Adipocyte (in vitro differentiated cells): ENCODE results near the gene NCMAP.

Experiments
- DNase-seq: peaks from one replicate; pipeline ENCODE4 v3.0.0-alpha.2; 2015; ENCODE audit warnings: low read depth
- H3K27me3 ChIP-seq: replicated peaks from 2 replicates; pipeline ENCODE4 v1.7.0; 2013; ENCODE audit warnings: mild to moderate bottlenecking, low read length, moderate library complexity; ENCODE audit not compliant: control insufficient read depth, insufficient read depth
- H3K36me3 ChIP-seq: 2 replicates; pipeline ENCODE4 v1.7.0; 2013; ENCODE audit warnings: low read length, mild to moderate bottlenecking, moderate library complexity; ENCODE audit not compliant: control insufficient read depth, insufficient read depth, severe bottlenecking
- H3K4me1 ChIP-seq: 2 replicates; pipeline ENCODE4 v1.7.0; 2013; ENCODE audit warnings: mild to moderate bottlenecking, low read length, moderate library complexity; ENCODE audit not compliant: control insufficient read depth, insufficient read depth
- H3K4me3 ChIP-seq: 2 replicates; pipeline ENCODE4 v1.7.0; 2013; ENCODE audit warnings: mild to moderate bottlenecking, low read length, moderate library complexity
- H3K9ac ChIP-seq: 2 replicates; pipeline ENCODE4 v1.7.0; 2013; ENCODE audit warnings: mild to moderate bottlenecking, low read length, moderate library complexity
- H3K9me3 ChIP-seq: 2 replicates; pipeline ENCODE4 v1.7.0; 2013; ENCODE audit warnings: mild to moderate bottlenecking, low read length, moderate library complexity; ENCODE audit not compliant: control insufficient read depth

Gene NCMAP

GRCh38 chr1:24657781-24658180 is 101.9 kb downstream of the NCMAP start:
- H3K9ac ChIP-seq: peak overlapping the region; percentile 17
- H3K4me3 ChIP-seq: no peak overlapping the region
- H3K36me3 ChIP-seq: peaks cover 91% of the 10 kb centered on the region
- H3K4me1 ChIP-seq: peaks cover 25% of the 10 kb centered on the region
- no peak for DNase-seq
- H3K27me3 ChIP-seq: no peaks in the 10 kb centered on the region
- no peaks in the 10 kb centered on the region for H3K9me3 ChIP-seq
